GM13976 (cell line): ENCODE results near the gene RAD51.

Source experiments
- DNase-seq: peaks from one replicate; pipeline ENCODE4 v3.0.0; 2012; ENCODE audit warnings: low spot score
- CTCF ChIP-seq: IDR thresholded peaks from 2 replicates; pipeline ENCODE4 v1.5.1; 2012; ENCODE audit warnings: borderline replicate concordance, mild to moderate bottlenecking; ENCODE audit not compliant: insufficient read depth; ENCODE audit errors: extremely low read depth, missing control alignments, control extremely low read depth
- in situ Hi-C: fragments of 300-500 bp; cut with MboI; formaldehyde crosslinking; loops from one replicate; pipeline ENCODE4 v1.12.0; 2022; ENCODE audit warnings: low sequenced_read_pairs, mixed read lengths, inconsistent platforms; ENCODE audit not compliant: unreplicated experiment

The RAD51 gene

GRCh38 chr15:40766906-40767837 lies 72.2 kb downstream of the RAD51 start:
- no peak for TF ChIP-seq CTCF
- in situ Hi-C loops: no loop called here
- DNase-seq: no peak

DNA sequence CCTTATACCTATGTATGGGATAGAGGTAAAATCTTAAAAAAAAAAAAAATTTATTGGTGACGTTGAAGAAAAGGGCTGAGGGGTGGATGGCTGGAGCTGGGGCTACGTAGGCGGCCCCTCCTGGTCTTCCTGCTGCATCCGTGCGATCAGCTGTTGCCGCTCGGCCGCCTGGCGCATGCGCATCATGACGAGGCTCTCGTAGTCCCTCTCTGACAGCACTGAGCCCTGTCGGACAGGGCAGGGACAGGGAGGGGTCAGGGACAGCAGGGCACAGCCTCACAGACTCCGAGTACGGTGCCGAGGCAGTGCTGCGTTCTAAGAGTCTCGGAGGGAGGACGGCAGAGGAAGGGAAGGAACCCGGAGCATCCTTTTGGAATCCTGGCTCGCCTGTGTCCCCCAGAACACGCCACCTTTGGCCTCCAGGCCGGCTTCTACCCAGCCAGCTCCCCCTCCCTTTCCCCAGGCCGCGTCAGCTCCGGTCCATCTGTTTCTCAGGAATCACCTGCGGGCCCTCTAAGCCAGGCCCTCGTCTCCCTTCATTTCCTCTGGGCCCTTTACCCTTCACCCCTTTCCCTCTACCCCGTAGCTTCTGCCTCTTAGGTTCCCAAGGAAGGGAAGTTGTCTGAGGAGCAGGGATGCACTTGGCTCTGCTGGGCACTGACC lies 73.0 kb downstream of the RAD51 start:
- in situ Hi-C loops: no loop called here
- no peak for TF ChIP-seq CTCF
- no peak for DNase-seq

GRCh38 chr15:40768521-40769273 lies 73.7 kb downstream of the RAD51 start:
- in situ Hi-C loops: no loop called here
- TF ChIP-seq CTCF: no peak
- peak; percentile 56 for DNase-seq

DNA sequence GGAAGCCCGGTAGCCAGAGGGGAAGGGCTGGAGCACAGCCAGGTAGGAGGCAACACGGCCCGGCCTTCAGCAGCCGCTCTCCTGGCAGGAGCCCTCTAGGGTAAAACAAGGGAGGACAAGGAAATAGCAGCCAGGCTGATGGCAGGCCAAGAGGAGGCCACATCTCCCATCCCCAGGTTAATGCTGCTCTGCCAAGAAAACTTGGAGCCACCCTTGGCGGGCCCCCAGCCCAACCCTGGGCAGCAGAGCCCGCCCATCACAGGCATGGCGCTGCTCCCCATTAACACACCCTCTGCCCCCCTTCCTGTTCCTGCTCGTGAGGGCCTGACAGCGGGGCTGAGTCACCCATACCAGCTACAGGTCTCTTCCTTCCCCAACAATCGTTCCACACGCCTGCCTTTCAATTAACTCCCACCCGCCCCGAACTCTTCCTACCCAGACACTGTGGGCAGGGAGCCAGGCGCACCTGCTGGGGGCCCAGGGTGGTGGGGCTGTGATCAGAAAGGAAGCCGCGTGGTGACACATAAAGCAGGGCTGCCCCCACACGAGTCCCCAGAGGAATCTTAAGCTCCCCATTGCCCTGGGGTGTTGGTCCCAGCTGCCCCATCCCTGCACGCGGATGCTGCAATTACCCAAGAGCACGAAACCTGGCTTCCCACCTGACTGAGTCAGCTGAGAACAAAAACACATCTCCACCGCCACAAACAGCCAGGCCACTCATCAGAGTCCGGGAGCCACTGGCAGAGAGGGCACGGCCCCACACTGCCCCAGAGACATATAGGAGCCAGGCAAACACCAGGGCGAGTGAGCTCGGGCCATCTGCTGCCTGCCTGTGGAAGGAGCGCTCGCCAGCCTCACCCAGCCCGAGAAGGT lies 74.5 kb downstream of the RAD51 start, which contains the start of gene C15orf62:
Gene C15orf62 (plus strand): TSS at position 707 of the 873 bp plus-strand sequence. CDS start 516 bp downstream, outside the sequence.
- peak; percentile 75 for DNase-seq
- TF ChIP-seq CTCF: no peak
- in situ Hi-C loops: no loop called here

DNA sequence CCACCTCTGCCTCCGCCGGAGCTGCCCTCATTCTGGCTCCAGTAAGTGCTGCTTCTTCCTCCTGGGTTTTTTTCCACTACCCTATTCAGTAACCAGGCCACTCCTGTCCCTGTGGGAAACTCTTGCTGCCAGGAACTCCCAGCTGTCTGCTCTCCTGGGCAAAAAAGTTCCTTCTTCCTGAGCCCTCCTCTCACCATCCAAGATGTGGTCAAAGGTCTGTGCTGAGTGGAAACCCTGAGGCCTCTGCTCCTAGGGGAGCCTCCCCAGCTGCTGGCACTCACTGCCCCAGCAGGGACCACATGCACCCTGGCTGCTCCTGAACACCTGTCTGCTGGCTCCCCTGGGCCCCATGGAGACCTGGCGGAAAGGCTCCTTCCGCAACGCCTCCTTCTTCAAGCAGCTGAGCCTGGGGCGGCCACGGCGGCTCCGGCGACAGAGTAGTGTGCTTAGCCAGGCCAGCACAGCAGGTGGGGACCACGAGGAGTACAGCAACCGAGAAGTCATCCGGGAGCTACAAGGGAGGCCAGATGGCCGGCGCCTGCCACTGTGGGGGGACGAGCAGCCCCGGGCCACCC lies 75.3 kb downstream of the RAD51 start:
- peak; percentile 47 for DNase-seq
- in situ Hi-C loops: no loop called here
- TF ChIP-seq CTCF: no peak
